SK-N-SH treated with all-trans-retinoic acid at 6 μM for 48 hours (cell line): ENCODE data around the gene ZSWIM7.

Experiments used
- ISL1 ChIP-seq: fragments of 250-450 bp; sonication (Bioruptor Pico); IDR thresholded peaks from 2 replicates; pipeline ENCODE4 v2.1.2; 2022; ENCODE audit warnings: mild to moderate bottlenecking, moderate library complexity
- ZFP3 ChIP-seq: fragments of 250-450 bp; sonication (Bioruptor Pico); IDR thresholded peaks from 2 replicates; pipeline ENCODE4 v1.5.0; 2020; ENCODE audit warnings: mild to moderate bottlenecking, moderate library complexity
- ZNF565 ChIP-seq: fragments of 450-650 bp; formaldehyde crosslinking; conservative IDR thresholded peaks from 2 replicates; pipeline ENCODE4 v1.5.0; 2020; ENCODE audit warnings: low read depth, mild to moderate bottlenecking, moderate library complexity
- ZNF70 ChIP-seq: fragments of 450-650 bp; formaldehyde crosslinking; IDR thresholded peaks from 2 replicates; pipeline ENCODE4 v1.5.0; 2020; ENCODE audit warnings: mild to moderate bottlenecking, moderate library complexity
- TF ChIP-seq, protein P1 (sequence below): fragments of 250-450 bp; sonication (Bioruptor Pico); IDR thresholded peaks from 2 replicates; pipeline ENCODE4 v1.8.0; 2020; ENCODE audit warnings: mild to moderate bottlenecking, moderate library complexity, borderline replicate concordance
- TF ChIP-seq, protein P2 (sequence below): fragments of 250-450 bp; sonication (Bioruptor Pico); IDR thresholded peaks from 2 replicates; pipeline ENCODE4 v1.5.1; 2020; ENCODE audit warnings: low read depth, mild to moderate bottlenecking, moderate library complexity
- TF ChIP-seq, protein P3 (sequence below): fragments of 250-450 bp; sonication (Bioruptor Pico); IDR thresholded peaks from 2 replicates; pipeline ENCODE4 v1.8.0; 2021; ENCODE audit warnings: low read depth, mild to moderate bottlenecking, moderate library complexity, borderline replicate concordance

- TF ChIP-seq, protein P1, sequence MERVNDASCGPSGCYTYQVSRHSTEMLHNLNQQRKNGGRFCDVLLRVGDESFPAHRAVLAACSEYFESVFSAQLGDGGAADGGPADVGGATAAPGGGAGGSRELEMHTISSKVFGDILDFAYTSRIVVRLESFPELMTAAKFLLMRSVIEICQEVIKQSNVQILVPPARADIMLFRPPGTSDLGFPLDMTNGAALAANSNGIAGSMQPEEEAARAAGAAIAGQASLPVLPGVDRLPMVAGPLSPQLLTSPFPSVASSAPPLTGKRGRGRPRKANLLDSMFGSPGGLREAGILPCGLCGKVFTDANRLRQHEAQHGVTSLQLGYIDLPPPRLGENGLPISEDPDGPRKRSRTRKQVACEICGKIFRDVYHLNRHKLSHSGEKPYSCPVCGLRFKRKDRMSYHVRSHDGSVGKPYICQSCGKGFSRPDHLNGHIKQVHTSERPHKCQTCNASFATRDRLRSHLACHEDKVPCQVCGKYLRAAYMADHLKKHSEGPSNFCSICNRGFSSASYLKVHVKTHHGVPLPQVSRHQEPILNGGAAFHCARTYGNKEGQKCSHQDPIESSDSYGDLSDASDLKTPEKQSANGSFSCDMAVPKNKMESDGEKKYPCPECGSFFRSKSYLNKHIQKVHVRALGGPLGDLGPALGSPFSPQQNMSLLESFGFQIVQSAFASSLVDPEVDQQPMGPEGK (CRISPR knock-in tag) = no peak
- TF ChIP-seq, protein P2, sequence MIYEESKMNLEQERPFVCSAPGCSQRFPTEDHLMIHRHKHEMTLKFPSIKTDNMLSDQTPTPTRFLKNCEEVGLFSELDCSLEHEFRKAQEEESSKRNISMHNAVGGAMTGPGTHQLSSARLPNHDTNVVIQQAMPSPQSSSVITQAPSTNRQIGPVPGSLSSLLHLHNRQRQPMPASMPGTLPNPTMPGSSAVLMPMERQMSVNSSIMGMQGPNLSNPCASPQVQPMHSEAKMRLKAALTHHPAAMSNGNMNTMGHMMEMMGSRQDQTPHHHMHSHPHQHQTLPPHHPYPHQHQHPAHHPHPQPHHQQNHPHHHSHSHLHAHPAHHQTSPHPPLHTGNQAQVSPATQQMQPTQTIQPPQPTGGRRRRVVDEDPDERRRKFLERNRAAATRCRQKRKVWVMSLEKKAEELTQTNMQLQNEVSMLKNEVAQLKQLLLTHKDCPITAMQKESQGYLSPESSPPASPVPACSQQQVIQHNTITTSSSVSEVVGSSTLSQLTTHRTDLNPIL (CRISPR knock-in tag) = no peak
- TF ChIP-seq ZNF70 (no peak), ZFP3 (CRISPR knock-in tag) (no peak), ZNF565 (CRISPR knock-in tag) (no peak), ISL1 (CRISPR knock-in tag) (no peak)
- TF ChIP-seq, protein P3, sequence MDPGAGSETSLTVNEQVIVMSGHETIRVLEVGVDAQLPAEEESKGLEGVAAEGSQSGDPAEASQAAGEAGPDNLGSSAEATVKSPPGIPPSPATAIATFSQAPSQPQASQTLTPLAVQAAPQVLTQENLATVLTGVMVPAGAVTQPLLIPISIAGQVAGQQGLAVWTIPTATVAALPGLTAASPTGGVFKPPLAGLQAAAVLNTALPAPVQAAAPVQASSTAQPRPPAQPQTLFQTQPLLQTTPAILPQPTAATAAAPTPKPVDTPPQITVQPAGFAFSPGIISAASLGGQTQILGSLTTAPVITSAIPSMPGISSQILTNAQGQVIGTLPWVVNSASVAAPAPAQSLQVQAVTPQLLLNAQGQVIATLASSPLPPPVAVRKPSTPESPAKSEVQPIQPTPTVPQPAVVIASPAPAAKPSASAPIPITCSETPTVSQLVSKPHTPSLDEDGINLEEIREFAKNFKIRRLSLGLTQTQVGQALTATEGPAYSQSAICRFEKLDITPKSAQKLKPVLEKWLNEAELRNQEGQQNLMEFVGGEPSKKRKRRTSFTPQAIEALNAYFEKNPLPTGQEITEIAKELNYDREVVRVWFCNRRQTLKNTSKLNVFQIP = no peak
These were observed 32.6 kb downstream of the ZSWIM7 start for GRCh38 chr17:15966879-15967248.
